Dedifferentiated amniotic fluid mesenchymal stem cell (primary cell): ENCODE results near the gene MTA3.

Source experiments
- DNase-seq: peaks from one replicate; pipeline ENCODE4 v3.0.0-alpha.2; 2016; ENCODE audit errors: extremely low spot score

MTA3 gene

GRCh38 chr2:42762155-42762554 is 193.7 kb downstream of the MTA3 start:
- no peak for DNase-seq

DNA sequence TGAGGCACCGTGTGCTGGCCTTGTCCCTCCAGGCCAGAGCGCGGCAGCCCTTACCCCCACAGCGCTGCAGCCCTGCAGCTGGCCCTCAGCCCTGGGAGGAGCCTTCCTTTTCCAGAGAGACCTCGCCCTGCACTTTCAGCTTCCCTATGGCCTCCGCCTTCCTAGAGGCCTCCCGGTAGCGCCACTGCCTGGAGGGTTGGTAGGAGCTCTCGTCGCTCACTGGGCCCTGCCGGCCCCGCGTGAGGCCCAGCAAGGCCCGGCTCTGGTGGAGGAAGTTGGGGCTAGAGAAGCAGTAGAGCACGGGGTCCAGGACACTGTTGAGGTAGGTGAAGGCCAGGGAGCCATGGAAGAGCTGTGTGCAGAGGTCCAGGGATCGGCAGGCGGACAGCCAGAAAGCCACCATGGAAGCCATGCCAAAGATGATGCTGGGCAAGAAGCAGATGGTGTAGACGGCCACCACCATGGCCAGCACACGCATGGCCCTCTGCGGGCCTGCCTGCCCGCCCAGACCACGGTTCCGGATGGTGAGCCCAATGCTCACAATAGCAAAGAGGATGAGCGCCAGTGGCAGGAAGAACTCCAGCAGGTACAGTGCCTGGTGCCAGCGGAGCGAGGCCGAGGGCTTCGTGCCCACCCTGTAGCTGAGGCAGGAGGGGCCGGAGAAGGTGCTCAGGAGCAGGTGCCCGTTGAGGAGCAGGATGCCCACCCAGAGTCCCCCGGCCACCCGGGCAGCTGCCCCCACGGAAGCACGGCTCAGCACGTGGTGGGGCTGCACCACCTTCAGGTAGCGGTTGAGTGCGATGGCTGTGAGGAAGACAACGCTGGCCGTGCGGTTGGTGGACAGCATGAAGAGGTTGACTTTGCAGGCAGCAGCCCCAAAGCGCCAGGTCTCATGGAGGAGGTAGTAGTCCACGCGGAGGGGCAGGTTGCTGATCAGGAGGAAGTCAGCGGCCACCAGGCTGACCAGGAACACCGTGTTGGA is 194.7 kb downstream of the MTA3 start:
- DNase-seq = no peak

DNA sequence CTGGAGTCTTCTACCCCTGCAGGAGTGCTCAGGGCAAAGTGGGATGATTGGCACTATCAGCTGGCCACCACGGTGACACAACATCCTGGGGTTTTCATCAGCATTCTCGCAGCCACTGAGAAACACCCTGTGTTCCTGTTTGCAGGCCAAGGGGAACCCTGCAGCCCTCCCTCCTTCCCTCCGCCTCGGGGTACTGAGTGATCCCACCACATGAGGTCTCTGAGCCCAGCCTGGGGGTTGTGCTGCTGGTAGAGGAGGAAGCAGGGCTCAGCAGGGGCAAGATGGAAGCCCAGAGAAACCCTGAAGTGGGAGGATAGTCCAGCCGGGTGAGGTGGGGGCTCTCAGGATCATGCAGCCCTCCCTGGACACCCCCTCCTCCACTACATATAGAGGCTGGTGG is 195.7 kb downstream of the MTA3 start, which contains the start of gene OXER1:
OXER1 (minus strand) TSS at position 40 of the 400 bp plus-strand sequence. CDS start 73 bp downstream, outside the sequence.
- DNase-seq = no peak

DNA sequence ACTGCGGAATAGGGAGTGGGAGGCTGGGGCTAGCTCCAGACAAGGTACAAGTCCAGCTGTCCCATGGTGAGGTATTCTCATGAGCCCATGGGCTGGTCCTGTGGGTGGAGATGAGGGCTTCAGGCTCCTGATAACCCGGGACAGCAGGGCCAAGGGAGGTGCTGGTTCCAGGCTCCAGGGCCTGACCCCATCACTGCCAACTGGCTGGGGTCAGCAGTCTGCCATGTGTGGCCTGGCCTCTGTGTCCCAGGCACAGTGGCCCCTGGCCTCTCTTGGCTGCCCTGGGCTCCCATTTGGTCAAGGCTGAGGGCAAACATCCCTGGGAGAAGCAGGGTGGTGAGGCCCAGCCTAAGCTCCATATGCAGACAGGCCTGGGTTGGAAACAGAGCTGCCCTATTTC is 196.5 kb downstream of the MTA3 start:
- DNase-seq = no peak

DNA sequence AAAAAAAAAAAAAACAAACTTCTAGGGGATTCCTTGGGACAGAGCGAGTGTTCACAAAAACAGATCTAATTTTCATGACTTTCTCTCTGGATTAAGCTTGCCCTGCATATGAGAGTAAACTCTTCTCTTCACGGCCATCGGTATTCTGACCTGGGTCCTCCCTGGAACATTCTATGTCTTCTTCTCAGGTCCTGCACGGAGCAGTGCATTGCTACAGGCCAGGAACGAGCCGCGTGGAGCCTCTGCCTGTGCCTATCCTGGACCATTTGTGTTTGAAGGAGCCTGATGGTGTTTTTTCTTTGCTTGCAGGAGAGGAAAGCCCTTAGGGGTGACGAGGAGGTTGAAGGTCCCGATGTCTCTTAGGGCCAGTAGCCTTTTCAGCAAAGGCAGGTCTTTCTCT is 197.3 kb downstream of the MTA3 start:
- DNase-seq = no peak

GRCh38 chr2:42767080-42767898 is 198.9 kb downstream of the MTA3 start:
- DNase-seq = no peak

DNA sequence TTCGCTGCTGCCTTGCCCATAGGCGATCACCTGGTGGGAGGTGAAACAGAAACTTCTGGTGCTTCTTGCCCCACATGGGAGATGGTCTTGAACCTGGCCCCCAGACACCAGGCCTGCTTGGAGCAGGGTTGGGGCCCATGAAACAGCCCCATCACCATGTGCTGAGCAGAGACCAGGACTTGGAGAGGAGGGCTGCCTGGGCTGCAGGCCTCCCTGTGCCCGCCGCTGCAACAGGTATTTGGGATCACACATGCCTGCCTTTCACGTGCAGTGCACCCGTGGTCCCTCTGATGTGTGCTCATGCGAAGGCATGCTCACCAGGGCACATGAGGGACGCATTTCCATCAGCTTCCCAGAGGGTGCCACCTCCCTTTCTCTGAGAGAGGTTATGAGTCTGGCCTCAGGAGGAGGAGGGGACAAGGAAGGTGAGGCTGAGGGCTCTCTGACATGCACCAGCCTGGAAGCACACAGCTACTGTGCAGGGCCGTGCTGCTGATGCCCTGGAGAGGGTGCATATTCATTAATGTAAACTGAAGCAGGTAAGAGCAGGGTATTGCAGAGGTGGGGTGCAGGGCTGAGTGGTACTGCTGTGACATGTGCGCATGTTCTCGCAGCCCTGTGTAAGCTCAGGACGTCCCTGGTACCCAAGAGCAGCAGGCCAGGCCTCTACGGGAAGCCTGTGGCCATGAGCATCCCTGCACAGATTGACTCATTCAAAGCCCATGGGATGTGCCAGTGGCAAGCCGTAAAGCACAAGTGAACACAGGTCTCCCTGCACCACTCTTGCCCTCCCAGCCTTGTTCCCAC is 199.7 kb downstream of the MTA3 start:
- no peak for DNase-seq

GRCh38 chr2:42768706-42769256 is 200.3 kb downstream of the MTA3 start:
- no peak for DNase-seq

GRCh38 chr2:42769583-42770287 is 201.3 kb downstream of the MTA3 start:
- no peak for DNase-seq

- DNase-seq = no peak
Measured at GRCh38 chr2:42770288-42771131, 202.1 kb downstream of the MTA3 start.

GRCh38 chr2:42771546-42772153 is 203.2 kb downstream of the MTA3 start:
- no peak for DNase-seq

- DNase-seq = no peak
Measured at GRCh38 chr2:42775186-42775585, 206.8 kb downstream of the MTA3 start.

GRCh38 chr2:42775810-42776209 is 207.4 kb downstream of the MTA3 start:
- no peak for DNase-seq

DNA sequence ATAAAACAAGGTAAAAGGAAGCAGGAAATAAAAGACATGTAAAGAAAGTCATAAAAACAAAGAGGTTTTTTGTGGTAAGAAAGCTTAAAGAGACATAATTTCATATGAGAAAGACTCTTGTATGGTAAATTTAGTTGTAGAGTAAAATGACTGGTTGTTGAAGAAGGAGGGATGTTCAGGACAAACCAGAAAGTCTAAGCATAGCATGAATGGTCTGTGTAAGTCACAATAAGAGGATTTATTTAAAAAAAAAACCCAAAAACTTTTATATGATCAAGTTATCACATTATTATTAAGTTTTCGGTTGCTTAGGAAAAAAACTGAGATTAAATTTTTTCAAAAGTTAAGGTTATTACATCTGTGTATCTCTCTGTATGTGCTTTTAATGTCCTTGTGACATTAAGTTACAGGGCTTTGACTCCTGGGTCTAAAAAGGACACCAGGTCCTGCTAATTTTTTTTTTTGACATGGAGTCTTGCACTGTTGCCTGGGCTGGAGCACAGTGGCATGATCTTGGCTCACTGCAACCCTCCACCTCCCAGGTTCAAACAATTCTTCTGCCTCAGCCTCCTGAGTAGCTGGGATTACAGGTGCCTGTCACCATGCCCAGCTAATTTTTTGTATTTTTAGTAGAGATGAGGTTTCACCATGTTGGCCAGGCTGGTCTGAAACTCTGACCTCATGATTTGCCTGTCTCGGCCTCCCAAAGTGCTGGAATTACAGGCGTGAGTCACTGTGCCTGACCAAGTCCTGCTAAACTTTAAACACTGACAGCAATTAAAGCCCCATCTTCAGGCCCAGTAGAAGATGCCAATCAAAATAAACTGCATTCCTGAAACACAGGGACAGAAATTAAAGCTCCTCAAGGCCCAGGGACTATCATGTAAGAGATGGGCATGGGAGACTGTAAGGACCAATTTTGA is 209.7 kb downstream of the MTA3 start:
- DNase-seq = no peak

DNA sequence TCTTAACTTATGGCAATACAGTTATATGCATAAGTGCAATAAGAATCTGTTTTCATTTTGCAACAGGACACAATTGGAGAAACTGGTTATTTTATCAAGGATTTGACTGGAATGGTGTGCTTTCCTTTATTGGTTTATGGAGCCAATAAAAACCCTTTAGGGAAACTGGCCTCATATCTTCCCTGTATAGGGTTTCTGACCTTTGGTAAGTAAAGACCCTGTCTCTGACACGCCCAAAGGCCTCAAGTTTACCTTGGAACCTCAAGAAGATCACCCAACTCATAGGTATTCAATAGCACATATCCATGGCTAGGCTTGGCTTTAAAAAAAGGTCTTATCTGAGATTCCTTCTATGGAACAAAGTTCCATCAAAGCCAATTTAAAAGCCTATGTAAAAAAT is 212.7 kb downstream of the MTA3 start:
- DNase-seq = no peak

DNA sequence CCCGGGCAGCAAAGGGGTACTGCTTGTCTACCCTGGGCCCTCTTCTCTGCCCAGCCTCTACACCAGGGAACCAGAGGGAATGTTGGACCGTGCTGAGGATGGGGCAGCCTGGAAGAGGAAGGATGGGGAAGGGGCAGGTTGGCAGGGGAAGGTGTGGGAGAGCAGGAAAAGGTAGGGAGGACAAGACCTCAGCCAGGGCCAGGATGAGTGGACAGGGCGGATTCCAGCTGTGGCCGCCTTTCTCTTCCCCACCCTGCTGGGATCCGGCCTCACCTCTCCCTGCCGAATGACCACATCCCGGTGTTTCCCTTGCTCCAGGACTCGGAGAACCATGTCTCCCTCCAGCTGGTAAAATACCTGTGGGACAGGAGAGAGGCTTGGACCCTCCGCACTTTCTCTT is 215.1 kb downstream of the MTA3 start:
- DNase-seq = no peak

- DNase-seq = no peak
Measured at GRCh38 chr2:42784204-42784880, 215.9 kb downstream of the MTA3 start.
